Stimulated activated CD8-positive, alpha-beta memory T cell treated with anti-CD3 and anti-CD28 coated beads, Interleukin-15, amount 100 ng/mL, for 1 hour (primary cell): ENCODE measurements around the gene COMTD1.
A peak's percentile ranks its signal among the peaks of the same experiment; 100 is the strongest.
"Not testable (repeated sequence)": the region's sequence is repeated elsewhere in the genome, so short reads cannot be mapped to it uniquely, and the experiment has no call there.

ENCODE experiments used
- DNase-seq: peaks from one replicate; pipeline ENCODE4 v3.0.0-alpha.2; 2020; ENCODE audit warnings: low read depth

COMTD1 gene

DNA sequence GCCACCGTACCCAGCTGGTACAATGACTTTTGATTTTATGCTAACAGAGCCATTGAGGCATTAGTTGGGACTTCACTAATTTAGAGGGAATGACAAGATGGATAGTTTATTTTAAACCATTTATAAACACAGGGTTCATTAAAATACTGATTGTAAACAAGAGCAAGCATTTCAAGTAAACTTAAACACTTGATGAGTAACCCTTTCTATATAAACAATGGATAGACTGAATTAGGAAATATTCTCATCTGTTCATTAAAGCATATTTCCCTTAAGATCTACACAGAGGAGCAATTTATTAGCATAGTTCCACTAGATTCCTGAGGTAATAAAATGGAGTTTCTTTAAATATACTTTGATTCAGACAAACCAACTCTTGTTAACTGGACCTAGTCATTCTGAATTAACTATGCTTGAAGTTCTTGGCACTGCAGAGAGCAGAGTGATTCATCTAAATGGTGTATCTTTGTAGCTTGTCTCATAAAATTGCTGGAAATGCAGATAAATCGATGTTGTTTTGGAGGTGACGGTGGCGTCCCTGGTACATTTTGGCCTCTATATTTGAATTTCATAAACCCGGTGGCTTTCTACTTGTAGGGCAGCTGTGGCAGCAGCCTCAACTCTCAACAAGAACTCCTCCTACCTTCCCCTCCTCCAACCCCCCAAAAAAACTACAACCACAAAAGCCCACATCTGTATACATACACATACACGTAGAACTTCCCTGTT lies 40.6 kb downstream of the COMTD1 start:
- no peak for DNase-seq

DNA sequence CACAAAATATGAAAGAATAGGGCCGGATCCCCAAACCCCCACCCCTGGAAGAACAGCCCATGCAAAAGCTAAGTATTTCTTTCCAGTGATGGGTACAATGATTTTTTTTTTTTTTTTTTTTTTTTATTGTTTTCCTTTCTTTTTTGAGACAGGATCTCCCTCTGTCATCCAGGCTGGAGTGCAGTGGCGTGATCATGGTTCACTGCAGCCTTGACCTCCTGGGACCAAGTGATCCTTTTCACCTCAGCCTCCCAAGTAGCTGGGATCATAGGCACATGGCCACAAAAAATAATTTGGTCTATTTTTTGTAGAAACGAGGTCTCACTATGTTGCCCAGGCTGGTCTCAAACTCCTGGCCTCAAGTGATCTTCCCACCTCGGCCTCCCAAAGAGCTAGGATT lies 41.1 kb downstream of the COMTD1 start:
- DNase-seq: not testable (repeated sequence)

DNA sequence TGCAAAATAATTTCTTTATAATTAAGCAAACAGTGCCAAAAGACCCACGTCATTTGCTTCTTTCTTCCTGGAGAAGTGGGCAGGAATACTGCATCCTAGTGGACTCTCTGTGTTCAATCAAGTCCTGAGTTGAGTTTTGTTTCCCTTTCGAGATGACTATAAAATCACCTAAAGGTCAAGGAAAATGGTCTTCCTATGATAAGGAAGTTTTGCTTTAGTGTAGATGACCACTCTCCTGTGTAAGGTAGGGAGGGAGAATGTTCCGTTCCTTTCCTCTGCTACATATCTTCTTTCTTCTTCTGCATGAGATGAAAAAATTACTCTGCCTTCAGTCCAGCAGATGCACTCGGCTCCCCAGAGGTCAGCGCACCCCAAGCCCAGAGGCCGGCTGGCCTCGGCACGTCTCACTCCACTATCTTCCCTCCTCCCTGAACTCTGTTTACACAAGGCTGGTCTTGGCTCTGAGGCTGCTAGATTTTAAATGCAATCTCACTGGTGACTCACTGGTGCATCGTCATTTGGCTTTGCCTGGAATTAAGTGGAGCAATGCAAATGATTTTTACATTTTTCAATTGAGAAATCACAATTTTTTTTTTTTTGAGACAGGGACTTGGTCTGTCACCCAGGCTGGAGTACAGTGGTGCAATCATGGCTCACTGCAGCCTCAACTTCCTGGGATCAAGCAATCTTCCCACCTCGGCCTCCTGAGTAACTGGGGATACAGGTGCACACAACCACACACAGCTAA lies 43.8 kb downstream of the COMTD1 start:
- no peak for DNase-seq

DNA sequence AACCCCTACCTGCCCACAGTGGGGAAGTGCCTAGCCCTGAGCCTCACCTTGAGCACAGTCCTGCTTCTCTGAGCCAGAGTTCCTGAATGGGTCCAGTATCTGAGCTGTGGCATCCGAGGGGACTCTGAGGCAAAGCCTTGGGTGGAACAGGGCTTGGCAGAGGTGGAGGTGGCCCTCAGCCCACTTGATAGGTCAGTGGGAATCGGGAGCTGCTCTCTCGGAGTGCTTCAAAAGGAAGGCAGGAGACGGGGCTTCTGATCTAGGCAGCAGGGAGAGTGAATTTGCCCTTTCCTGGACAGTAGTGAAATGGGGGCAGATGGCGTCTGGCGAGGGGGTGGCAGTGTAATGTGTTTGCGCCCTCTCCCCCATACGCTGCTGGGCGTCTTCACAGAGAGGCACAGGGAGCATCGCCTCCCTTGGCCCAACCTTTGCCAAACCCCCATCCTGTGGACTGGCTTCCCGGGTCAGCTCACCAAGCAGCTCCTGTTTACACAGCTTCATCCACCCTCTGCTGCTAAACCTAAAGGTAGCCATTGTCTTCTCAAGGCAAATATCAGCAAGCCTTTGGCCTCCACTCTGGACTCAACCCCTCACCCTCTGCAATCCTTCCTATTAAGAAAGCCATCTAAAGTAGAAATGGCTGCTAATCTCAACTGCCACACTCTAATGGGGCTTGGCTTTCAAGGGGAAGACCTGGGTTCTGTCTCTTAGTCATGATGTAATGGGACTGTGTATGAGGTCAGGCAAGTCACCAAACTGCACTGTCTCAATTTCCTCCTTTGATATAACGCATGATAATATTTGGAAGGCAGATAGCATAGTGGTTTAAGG lies 46.3 kb downstream of the COMTD1 start:
- DNase-seq: no peak

DNA sequence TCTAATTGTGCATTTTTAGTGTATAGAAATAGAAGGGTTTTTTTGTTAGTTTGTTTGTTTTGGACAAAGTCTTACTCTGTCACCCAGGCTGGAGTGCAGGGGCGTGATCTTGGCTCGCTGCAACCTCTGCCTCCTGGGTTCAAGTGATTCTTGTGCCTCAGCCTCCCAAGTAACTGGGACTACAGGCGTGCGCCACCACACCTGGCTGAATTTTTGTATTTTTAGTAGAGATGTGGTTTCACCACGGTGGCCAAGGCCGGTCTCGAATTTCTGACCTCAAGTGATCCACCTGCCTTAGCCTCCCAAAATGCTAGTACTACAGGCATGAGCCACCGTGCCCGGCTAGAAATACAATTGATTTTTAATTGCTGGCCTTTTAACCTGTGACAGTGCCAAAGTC lies 47.2 kb downstream of the COMTD1 start:
- DNase-seq: not testable (repeated sequence)

DNA sequence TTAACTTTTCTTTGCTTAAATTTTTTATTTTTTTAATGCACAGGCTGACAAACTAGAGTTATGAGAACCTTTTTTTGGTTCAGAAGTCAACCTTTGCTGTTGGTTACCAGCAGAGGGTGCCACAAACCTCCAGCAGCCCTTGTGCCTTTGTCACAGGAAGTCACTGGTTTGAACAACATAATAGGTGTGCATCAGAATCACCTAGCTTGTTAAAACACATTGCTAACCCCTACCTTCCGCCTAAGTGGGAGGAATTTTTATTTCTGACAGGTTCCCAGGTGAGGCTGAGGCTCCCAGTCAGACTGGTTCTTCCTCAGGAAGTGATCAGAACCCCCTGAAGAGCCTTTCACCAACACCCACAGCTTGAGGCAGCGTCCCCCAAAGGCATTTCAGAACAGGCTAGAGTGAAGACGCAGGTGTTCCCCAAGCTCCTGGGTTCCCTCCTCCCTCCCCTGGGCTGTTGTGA lies 47.8 kb downstream of the COMTD1 start:
- DNase-seq: peak; percentile 42

DNA sequence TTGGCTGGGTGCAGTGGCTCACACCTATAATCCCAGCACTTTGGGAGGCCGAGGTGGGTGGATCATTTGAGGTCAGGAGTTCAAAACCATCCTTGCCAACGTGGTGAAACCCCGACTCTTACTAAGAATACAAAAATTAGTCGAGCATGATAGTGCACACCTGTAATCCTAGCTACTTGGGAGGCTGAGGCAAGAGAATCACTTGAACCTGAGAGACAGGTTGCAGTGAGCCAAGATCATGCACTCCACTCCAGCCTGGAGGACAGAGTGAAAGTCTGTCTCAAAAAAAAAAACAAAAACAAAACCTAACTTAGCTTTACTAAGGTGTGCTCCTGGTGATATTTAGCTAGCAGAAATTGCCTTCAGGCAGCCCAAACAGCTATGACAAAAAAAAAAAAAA lies 49.4 kb downstream of the COMTD1 start:
- DNase-seq: no peak
